Stimulated activated CD8-positive, alpha-beta memory T cell treated with anti-CD3 and anti-CD28 coated beads, Interleukin-15, amount 100 ng/mL, for 4 hours (primary cell): ENCODE results near the gene NIPAL1.
A peak's percentile ranks its signal among the peaks of the same experiment; 100 is the strongest.

Experiments used
- DNase-seq, 2 donors: peaks; one replicate each; pipeline ENCODE4 v3.0.0-alpha.2; 2020; ENCODE audit warnings: low read depth in 2 of 2

The NIPAL1 gene

DNA sequence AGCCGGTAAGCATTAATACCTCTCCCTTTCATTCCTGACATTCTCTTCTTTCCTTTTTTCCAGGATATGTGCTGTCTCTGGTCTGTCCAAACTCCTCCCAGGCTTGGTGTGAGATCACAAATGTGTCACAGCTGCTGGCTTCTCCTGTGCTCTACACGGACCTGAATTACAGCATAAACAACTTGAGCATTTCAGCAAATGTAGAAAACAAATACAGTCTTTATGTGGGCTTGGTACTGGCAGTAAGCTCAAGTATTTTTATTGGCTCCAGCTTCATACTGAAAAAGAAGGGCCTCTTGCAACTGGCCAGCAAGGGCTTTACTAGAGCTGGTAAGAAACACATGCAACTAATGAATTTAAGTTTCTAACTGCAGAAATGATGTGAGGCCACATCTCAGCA, 8.4 kb downstream of the NIPAL1 start:
- DNase-seq = no peak

- DNase-seq = no peak
These were observed 11.1 kb downstream of the NIPAL1 start for GRCh38 chr4:48027653-48028052.

DNA sequence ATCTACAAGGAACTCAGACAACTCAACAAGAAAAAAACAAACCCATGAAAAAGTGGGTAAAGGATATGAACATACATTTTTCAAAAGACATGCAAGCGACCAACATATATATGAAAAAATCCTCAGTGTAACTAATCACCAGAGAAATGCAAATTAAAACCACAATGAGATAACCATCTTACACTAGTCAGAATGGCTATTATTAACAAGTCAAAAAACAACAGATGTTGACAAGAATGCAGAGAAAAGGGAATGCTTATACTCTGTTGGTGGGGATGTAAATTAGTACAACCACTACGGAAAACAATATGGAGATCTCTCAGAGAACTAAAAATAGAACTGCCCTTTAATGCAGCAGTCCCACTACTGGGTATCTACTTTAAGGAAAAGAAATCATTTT, 12.1 kb downstream of the NIPAL1 start:
- no peak for DNase-seq

DNA sequence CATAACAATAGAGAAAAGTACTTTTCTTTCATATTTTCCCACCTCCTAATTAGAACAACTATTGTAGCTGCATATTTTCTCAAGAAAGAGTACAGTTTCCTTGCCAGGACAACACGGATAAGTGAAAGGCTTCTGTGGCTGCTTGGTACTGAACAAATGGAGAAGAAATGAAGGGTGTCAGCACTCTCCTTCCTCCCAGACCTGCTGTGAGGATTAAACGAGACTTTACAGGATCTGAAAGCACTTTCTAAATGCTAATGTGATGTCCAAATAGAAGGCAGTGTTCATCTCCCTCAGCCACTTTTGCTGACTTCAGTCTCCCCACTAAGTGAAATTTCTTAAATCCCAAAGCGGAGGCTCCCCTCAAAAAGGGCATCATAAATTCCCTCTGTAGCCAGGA, 13.9 kb downstream of the NIPAL1 start:
- no peak for DNase-seq

GRCh38 chr4:48031802-48032525, 15.4 kb downstream of the NIPAL1 start:
- DNase-seq = no peak

DNA sequence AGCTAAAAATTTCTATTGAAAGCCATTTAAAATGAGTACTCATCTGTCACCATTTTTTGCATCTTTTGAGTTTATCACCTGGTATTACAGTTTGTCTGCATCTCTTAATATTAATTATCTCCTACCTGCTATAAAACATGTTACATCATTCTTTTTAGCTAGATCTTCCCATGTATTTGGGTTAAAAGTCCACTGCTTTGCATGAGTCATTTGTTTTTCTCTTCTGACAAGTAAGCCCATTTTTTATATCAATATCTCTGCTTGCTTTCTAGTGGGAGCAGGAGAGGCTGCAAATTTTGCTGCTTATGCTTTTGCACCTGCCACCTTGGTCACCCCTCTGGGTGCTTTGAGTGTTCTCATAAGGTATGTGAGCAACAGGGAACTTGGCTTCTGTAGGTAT, 16.1 kb downstream of the NIPAL1 start:
- DNase-seq = no peak

- DNase-seq = no peak
These were observed 16.8 kb downstream of the NIPAL1 start for GRCh38 chr4:48033412-48033811.

GRCh38 chr4:48033825-48034413, 17.3 kb downstream of the NIPAL1 start:
- DNase-seq = peak; percentile 19 to 42

GRCh38 chr4:48035952-48036351, 19.4 kb downstream of the NIPAL1 start:
- DNase-seq = no peak

DNA sequence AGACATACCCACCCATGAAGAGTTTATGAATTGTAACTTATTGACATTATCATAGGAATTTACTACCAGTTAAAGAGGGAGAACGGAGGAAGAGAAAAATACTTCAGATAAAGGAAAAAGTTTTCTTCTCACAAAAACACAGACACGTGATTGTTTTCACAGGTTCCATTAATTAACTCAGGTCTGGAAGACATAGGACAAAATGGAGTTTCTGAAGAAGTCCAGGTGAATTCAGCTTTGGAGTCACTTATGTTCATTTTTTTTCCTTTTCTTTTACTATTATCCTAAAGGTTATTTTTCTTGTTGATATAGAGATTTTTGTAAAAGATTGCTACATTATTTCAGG, 20.5 kb downstream of the NIPAL1 start:
- no peak for DNase-seq

DNA sequence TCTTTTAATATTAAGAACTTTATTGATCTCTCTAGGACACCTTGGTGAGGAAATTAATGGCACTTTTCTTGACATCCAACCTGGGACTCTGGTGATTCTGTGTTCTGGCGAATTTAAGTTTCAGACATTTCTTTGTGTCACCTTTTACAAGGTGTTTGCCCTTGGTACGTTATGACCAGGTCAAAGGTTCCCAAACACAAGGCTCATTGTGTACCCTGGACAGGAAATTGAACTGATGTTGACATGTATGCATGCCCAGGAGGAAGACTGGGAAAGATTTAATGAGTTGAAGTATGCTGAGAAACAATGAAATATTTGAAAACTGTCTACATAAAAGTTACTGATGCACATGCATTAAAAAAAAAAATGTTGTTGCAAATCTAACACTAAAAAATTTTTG, 22.1 kb downstream of the NIPAL1 start:
- no peak for DNase-seq

- no peak for DNase-seq
These were observed 23.0 kb downstream of the NIPAL1 start for GRCh38 chr4:48039561-48039960.

GRCh38 chr4:48041535-48042137, 25.1 kb downstream of the NIPAL1 start:
- no peak for DNase-seq

GRCh38 chr4:48042979-48043461, 26.4 kb downstream of the NIPAL1 start:
- DNase-seq = no peak

DNA sequence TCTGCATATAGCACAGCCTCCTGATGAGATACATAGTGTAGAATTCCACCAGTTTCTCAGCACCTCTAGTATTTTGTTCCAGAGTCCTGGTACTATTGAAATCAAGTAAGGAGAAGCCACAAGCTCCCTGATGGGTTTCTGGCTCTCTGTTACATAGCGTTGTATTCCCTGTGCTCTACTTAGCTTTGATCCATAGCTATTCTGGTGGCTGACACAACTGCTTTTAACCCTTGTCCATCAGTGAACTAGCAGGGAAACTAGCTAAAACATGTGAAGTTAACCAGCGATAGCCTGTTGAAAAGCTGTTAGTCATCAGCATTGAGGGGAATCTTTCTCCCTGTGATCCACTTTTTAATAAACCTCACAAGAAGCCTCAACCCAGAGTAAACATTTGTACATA, 26.9 kb downstream of the NIPAL1 start:
- no peak for DNase-seq

DNA sequence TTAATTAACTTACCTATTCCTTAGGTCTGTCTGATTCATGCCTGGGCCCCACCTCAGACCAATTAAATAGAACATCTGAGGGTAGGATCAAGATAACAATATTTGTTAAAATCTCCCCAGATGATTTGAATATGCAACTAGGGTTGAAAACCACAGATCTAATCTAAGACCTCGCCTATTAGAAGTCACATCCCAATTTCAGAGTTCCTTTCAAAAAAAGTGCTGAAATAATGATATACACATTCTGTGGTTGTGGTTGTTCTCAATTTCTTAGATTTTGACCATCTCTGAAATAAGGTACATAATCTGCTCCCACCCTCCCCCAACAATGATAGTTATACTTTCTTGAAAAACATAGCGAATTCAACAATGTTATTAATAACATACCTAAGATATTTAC, 27.7 kb downstream of the NIPAL1 start:
- DNase-seq = no peak

GRCh38 chr4:48046059-48046458, 29.5 kb downstream of the NIPAL1 start:
- DNase-seq = no peak

DNA sequence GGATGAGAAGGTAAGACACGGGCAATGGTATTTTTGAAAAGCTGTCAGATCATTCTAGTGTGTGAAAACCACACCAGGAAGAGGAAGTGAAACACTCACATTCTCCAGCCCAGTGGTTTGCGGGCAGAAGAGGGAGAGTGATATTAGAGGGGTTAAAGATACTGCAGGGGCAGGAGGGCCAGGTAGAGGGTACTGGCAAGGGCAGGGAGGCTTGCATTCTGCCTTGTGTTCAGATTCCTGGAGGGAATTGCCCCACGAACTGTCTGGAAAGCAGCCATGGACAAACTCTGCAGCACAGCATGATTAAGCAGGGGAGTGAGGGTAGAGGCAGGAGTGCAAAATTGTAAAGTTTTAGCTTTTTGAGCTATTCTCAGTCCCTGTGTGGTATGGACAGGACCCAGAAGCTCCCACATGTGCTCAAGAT, 30.9 kb downstream of the NIPAL1 start:
- DNase-seq = peak; percentile 46 to 75

- no peak for DNase-seq
These were observed 31.3 kb downstream of the NIPAL1 start for GRCh38 chr4:48047896-48048295.

GRCh38 chr4:48049483-48049882, 32.9 kb downstream of the NIPAL1 start:
- DNase-seq = no peak

- no peak for DNase-seq
These were observed 34.5 kb downstream of the NIPAL1 start for GRCh38 chr4:48051078-48051477.

GRCh38 chr4:48058617-48059530, 42.3 kb downstream of the NIPAL1 start:
- DNase-seq = no peak
